Activated CD8-positive, alpha-beta memory T cell treated with anti-CD3 and anti-CD28 coated beads, Interleukin-2, amount 50 U/mL, for 24 hours (primary cell): Measurements from ENCODE around the gene APOO.

ENCODE experiments used
- DNase-seq: peaks from one replicate; pipeline ENCODE4 v3.0.0-alpha.2; 2020; ENCODE audit errors: extremely low read depth

APOO gene

DNA sequence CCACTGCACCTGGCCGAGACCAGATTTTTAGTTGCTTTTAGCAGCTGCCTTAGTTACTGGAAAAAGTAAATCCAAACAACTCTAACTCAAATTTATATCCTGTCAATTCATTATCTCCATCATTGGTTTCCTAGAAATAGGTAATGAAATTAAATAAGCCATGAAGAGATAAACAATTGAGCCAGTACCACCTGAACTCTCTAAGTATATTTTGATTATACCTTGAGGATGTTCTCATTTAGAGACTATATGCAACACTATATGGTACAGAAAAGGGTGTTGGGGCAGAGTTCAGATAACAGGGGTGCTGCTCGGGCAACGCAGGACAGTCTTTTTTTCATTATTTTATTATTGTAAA is 89.8 kb downstream of the APOO start:
- DNase-seq: no peak

DNA sequence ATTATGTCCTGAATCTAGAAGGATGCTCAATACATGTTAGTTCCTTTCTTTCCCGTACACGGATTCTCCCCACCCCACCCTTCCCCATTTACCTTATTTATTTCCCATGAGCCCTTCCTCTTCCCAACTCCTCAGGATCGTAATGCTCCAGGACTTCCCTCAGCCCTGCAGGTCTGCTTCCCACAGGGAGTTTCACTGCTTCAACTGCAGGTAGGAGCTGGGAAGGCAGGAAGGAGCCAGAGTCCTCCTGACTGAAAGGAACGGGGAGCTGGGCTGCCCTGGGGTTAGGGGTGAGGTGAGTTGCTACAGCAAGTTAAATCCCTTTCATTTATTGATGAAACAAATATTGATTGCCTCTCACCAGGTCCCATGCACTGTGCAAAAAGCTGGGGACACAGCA is 91.6 kb downstream of the APOO start:
- no peak for DNase-seq

DNA sequence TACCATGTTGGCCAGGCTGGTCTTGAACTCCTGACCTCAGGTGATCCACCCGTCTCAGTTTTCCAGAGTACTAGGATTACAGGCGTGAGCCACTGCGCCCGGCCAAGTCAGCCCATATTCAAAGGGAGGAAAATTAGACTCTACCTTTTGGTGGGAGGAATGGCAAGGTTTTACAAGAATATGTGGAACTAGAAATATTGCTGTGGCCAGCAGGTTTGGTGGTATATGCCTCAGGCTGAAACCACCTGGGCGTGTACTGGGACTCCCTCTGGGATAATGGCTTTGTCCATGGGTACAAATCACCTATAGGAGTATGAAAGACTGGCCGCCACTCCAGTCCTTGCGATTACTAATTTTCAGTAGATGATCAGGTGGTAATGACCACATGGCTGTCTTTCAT is 92.4 kb downstream of the APOO start:
- DNase-seq: no peak

DNA sequence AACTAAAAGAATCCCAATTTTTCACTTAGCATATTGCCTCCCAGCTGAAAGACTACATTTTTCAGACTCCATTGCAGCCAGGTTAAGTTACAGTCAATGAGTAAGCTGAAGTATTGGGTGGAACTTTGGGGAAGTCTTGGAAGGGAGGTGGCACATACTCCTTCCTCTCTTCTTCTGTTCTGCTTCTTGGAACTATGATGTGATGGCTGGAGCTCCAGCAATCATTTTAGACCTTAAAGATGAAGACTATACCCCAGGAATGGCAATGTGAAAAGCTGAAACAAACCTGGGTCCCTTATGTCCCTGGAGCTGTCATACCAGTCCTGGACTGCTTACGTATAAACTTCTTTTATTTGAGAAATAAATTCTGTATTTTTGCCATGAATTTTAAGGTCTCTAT is 93.9 kb downstream of the APOO start:
- DNase-seq: no peak

DNA sequence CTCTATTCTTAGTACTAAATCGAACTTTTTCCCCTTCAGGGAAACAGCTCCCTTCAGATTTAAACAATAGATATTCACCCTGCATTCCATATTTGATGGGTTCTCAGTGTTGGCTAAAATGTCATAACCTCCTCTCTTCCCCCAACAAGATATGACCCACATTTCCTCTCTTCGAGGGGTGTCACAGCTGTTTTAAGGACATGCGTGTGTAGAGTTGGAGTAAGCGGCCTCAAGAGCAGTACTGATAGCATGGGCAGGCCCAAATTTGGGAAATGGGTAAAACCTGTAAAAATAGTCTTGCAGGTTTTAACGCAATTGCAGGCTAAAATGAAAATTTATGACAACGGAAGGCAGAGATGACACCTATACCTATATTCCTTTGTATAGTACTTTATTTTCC is 96.1 kb downstream of the APOO start:
- DNase-seq: no peak

DNA sequence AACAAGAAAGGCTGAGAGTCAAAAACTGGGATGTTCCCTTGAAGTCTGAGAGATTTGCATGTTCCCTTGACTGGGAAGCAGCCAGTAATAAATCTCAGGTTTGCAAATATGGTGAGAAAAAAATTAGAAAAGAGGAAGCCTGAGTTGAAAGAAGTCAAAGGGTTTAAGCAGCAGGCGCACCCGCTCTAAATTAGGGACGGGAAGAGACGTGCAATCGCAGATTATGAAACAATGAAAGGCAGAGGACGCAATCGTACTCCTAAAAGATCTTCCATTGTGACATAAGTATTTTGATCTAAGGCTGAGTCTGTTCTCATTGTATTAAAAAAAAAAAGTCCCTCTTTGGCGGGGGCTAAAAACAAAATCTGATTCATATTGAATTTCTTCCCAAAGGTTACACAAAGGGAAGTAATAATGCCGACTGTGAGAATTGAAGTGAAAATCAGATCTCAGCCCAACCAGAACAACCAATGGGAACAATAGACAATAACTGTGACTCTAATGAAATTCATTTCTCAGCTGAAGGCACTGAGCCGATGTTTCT is 96.6 kb downstream of the APOO start:
- no peak for DNase-seq

DNA sequence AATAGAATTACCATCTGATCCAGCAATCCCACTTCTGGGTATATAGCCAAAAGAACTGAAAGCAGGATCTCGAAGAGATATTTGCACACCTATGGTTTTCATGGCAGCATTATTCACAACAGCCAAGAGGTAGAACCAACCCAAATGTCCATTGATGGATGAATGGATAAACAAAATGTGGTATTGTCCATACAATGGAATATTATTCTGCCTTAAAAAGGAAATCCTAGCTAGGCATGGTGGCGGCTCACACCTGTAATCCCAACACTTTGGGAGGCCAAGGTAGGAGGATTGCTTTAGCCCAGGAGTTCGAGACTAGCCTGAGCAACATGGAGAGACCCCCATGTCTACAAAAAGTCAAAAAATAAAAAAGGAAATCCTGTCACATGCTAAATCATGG is 97.5 kb downstream of the APOO start:
- no peak for DNase-seq

DNA sequence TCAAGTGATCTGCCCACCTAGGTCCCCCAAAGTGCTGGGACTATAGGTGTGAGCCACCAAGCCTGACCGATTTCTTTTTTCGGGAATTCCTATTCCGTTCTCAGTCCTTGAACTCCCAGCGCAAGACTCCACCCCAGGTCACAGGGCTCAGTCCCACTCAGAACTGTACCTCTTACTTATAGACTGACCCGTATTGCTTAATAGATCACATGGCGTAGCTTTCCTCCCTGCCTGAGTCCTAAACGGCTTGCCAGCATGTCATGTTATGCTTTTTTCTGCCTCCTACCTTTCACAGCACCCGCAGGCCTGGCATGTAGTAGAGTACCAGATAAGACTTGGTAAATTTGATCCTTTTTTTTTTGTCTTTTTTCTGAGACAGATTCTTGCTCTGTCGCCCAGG is 102.3 kb downstream of the APOO start:
- no peak for DNase-seq

DNA sequence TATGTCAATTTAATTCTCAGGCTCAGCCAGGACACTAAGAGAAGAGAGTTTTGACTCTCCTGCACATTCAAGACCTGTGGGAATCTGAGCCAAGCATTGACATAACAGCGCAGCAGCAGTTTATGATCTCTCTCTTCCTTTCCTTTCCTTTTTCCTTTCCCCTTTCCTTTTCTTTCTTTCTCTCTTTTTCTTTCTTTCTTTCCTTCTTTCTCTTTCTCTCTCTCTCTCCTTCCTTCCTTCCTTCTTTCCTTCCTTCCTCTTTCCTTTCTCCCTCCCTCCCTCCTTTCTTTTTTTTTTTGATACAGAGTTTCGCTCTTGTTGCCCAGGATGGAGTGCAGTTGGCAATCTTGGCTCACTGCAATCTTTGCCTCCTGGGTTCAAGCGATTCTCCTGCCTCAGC is 103.2 kb downstream of the APOO start:
- no peak for DNase-seq

DNA sequence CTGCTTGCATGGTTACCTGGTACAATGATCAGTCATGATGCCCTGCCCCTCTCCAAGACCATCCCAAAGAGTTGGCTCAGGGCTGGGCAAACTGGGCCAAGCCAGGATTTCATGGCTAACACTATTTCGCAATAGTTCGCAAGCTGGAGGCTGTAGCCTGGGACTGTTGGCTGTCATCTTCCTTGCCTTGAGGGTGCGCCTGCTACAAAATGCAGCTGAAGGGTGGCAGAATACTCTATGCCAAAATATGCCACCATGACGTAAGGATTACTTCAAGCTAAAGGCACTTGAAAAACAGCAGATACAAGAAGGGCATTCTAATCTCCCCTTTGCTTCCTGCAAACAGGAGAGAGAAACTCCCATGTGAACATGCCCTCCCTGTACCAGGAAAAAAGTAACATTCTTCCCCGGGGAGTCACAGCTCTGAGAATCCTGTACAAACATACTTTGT is 103.8 kb downstream of the APOO start:
- DNase-seq: no peak

DNA sequence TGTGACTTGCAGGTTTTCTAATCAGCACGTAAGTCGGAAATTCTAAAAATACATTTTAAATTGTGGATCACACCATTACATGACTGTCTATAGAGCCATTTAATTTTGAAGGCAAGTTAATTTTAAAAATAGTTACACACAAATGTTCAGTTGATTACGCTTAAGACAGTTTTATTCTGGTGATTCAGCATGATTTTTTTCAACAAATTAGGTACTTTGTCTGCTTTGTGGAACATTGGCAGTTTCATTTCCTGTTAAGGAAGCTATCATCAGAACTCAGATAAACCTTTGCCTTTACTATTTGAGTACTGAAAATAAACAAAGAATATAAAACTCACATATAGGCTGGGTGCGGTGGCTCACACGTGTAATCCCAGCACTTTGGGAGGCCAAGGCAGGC is 105.3 kb downstream of the APOO start:
- DNase-seq: no peak

DNA sequence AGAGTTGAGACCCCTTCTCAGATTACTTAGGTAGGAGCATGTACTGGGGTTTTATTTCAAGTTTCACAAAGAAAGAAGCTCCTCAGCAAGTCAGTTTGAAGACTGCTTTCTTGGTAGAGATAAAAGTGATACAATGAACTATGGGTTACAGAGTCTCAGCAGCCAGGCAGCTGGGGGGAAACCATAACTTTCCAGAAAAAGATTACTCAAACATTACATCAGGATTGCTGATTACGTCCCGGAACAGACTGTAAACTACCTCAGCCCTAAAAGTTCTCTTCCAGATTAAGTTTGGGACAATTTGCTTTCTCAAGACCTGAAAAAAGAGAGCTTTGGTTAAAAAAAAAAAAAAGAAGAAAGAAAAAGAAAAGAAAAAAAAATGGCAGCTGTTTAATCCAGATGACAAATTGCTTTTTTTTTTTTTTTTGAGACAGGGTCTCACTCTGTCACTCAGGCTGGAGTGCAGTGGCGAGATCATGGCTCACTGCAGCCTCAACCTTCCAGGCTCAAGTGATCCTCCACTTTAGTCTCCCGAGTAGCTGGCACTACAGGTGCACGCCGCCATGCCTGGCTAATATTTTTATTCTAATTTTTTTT is 108.2 kb downstream of the APOO start:
- DNase-seq: no peak

DNA sequence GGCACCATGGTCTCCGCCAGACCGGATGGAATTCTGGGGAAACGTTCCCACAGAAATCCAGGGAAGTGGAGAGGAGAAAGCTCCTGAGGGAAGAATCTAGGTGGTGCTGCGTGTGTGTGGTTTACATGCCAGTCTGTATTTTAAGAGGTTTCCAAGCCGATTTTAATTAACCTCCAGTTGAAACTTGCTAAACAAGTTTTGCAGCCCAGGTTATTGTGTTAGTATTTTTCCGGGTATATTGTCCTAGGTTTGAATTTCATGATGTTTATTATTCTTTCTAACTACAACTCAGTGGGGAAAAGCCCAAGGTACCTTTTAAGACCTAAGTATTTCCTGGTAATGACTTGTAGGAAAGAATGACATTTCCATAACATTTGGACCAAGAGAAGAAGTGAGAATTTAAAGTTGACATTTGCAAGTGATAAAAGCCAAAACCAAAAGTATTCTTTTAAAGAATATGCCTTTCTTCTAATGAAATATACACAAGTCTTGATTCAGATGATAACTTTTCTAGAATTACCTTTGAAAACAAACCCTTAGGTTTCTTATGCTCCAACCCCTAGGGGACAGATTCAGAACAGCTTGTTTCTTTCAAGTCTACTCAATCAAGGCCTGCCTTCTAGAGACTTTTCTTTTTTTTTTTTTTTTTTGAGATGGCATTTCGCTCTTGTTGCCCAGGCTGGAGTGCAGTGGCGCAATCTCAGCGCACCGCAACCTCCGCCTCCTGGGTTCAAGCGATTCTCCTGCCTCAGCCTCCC is 110.2 kb downstream of the APOO start:
- no peak for DNase-seq

DNA sequence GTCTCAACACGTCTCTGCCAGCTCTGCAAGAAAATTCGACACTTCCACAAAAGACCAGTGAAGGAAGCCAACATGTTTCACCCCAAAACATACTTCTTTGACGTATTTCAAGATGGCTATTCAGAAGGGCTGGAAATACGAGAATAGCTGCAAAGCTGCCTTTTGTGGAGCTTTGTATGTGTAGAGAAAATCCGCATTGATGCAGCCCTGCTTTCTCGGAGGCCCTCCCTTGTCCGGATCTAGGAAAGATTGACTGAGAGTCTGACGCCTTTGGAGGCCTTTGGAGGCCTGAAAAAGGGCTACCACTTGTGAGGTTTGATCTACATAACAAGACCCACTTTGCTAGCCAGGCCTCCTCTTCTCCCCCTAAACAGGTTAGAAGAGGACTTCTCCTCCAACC is 112.5 kb downstream of the APOO start:
- DNase-seq: no peak

DNA sequence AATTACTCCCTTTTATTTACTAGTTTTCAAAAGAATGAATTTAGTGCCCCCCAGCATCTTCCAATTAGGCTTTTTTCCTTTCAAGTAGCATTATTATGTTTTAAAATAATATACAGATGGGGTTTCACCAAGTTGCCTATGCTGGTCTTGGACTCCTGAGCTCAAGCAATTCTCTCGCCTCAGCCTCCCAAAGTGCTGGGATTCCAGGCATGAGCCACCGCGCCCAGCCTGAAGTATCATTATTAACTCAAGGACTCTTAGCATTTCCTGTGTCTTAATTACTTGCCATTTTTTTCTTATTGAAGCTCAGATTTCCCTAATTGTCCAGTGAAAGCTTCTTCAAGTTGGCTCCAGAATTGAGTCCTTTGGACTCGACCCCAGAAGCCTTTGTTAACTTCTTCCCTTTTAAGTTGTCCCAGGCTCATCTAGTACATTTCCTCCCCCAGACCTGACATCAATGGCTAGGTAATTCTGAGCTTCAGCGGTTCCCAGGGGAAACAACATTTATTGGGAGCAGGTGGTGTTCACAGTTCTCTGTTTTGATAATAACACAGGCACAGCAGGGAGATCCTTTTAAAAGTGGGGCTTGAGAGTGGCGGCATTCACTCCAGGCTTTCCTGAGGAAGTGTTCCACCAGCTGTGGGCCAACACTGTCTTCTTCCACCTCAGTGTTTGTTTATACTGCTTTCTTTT is 114.7 kb downstream of the APOO start:
- DNase-seq: no peak

DNA sequence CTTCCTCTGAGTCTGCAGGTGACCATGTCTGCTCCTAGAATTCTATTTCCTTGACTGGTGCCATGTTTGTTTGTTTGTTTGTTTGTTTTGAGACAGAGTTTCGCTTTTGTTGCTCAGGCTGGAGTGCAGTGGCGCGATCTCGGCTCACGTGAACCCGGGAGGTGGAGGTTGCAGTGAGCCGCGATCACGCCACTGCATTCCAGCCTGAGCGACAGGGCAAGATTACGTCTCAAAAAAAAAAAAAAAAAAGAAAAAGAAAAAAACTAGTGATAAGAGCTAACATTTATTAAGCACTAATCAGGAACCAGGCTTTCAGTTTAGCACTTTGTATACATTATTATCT is 117.6 kb downstream of the APOO start:
- DNase-seq: no peak

DNA sequence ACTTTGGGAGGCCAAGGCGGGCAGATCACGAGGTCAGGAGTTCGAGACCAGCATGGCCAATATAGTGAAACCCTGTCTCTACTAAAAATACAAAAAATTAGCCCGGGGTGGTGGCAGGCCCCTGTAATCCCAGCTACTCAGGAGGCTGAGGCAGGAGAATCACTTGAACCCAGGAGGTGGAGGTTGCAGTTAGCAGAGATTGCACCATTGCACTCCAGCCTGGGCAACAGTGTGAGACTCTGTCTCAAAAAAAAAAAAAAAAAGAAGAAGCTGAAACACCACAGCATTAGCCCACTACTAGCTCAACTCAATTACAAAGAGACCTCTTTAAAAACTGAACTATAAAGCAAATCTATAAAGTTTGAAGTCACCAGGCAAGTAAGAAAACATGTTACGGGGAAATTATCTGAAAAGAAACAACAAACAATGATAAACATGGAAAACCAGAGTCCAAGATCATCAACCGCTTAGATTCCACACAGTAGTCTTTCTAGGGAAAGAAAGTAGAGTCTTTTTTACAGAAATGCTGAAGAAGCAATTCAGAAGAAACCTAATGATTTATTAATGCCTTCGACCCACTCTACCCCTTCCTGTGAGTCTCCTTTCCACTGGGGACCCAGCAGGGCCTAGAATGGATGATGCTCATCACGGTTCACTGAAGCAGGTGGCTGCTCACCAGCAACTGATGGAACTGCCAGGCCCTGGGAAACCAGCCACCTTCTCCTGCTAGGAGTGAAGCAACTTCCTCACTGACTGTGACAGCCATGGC is 118.2 kb downstream of the APOO start:
- no peak for DNase-seq

DNA sequence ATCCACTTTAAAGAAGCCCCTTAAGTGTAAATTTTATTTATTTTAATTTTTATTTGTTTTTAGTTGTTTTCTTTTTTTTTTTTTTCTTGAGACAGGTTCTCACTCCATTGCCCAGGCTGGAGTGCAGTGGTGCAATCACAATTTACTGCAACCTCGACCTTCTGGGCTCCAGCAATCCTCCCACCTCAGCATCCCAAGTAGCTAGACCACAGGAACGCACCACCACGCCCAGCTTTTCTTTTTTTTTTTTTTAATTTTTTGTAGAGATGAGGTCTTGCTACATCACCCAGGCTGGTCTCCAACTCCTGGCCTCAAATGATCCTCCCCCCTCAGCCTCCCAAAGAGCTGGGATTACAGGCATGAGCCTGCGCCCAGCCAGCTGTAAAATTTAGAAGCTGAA is 118.8 kb downstream of the APOO start:
- no peak for DNase-seq

DNA sequence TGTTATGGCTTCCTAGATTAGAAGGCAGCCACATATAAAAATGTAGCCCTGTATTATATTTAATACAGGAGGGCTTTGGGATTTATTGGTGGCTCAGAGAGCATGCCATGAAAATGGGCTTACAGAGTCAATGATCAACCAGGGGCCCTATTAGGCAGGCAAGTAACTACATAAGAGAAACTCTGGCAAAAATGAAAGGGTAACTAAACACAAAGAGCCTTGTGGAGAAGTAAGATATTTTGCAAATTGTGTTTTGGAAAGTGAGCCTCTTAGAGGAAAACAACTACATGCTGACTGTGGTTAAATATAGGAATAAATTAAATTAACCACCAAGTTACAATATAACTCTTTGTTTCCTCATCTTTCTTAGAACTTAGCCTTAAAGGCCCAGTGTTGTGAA is 119.2 kb downstream of the APOO start:
- DNase-seq: no peak

DNA sequence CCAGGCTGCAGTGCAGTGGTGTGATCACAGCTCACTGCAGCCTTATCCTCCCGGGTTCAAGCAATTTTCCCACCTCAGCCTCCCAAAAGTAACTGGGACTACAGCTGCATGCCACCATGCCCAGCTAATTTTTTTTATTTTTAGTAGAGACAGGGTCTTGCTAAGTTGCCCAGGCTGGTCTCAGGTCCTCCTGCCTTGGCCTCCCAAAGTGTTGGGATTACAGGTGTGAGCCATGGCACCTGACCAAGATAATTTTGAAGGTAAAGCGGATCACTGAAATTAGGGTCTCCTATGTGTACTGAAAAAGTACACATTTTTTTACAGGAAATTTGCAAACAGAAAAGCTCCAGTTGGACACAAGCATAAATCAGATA is 120.0 kb downstream of the APOO start:
- no peak for DNase-seq

DNA sequence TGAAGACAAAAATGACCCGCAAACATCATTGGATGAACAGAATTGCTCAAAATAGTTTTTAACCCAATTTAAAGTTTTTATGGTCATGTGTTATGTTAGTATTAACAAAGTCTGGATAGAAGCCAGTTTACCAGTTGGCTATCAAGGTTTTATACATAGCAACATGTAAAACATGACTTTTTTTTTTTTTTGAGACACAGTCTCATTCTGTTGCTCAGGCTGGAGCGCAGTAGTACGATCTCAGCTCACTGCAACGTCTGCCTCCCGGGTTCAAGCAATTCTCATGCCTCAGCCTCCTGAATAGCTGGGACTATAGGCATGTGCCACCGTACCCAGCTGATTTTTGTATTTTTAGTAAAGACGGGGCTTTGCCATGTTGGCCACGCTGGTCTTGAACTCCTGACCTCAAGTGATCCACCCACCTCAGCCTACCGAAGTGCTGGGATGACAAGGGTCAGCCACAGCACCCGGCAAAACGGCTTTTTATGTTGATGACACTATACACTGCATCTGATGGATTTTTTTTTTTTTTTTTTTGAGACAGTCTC is 121.4 kb downstream of the APOO start:
- no peak for DNase-seq

DNA sequence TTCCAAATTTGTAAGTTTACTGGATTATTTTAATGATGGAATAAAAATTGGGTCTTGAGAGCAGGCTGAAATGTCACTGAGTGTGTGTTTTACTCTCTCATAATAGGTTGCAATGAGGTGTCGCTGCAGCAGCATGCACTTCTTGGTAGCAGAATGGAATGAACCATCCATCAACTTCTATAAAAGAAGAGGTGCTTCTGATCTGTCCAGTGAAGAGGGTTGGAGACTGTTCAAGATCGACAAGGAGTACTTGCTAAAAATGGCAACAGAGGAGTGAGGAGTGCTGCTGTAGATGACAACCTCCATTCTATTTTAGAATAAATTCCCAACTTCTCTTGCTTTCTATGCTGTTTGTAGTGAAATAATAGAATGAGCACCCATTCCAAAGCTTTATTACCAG is 122.2 kb downstream of the APOO start:
- DNase-seq: no peak
